Upper lobe of left lung (tissue), 4 donors: ENCODE results near the gene GMDS.

Experiments
- CTCF ChIP-seq, 6 experiments: fragments of 450-650 bp in 4 of 6; fragments of 200-600 bp in 2 of 6; sonication (generic) in 2 of 6; IDR thresholded peaks; one replicate each; pipeline ENCODE4 v1.5.1; 2016 to 2019; ENCODE audit warnings: antibody characterized with exemption in 6 of 6
- POLR2A ChIP-seq, 4 donors: fragments of 450-650 bp; IDR thresholded peaks; one replicate each; pipeline ENCODE4 v1.5.1; 2016 to 2017; ENCODE audit warnings: antibody characterized with exemption in 4 of 4, mild to moderate bottlenecking in 2 of 4

- TF ChIP-seq CTCF (IDR thresholded peaks at IDR 0.05) (no peak), POLR2A (IDR thresholded peaks at IDR 0.05) (no peak)
These were observed 333.9 kb downstream of the GMDS start for GRCh38 chr6:1911474-1911873.
